Measurements from ENCODE around the gene EFNA3.

Gene EFNA3

GRCh38 chr1:155048449-155049334 lies 29.9 kb upstream of the EFNA3 start:
- Histone ChIP-seq H3K27ac (ENCODE audit: low read depth, low read length) (no peak overlapping the region), H3K36me3 (ENCODE audit: control insufficient read depth in 1 of 2, insufficient read depth in 2 of 2, low read length in 2 of 2) (peaks cover 0 to 2% of the 10 kb centered on the region in 2 donors), H3K4me1 (ENCODE audit: control insufficient read depth in 1 of 2, insufficient read depth in 2 of 2, low read length in 2 of 2) (peaks cover 37 to 50% of the 10 kb centered on the region in 2 donors), H3K4me3 (ENCODE audit: low read depth in 1 of 2, low read length in 2 of 2) (no peak overlapping the region), H3K9ac (ENCODE audit: low read depth in 1 of 2, low read length in 2 of 2) (no peak overlapping the region), H3K9me3 (ENCODE audit: control insufficient read depth in 1 of 2, low read length in 2 of 2) (no peaks in the 10 kb centered on the region), H3K27me3 (ENCODE audit: control insufficient read depth in 1 of 2, insufficient read depth in 2 of 2, low read length in 2 of 2) (no peaks in the 10 kb centered on the region)

GRCh38 chr1:155049651-155050559 lies 28.7 kb upstream of the EFNA3 start:
- Histone ChIP-seq H3K4me1 (ENCODE audit: control insufficient read depth in 1 of 2, insufficient read depth in 2 of 2, low read length in 2 of 2) (peaks cover 27 to 38% of the 10 kb centered on the region in 2 donors), H3K27me3 (ENCODE audit: control insufficient read depth in 1 of 2, insufficient read depth in 2 of 2, low read length in 2 of 2) (no peaks in the 10 kb centered on the region), H3K4me3 (ENCODE audit: low read depth in 1 of 2, low read length in 2 of 2) (peak overlapping the region; percentile 70 to 86), H3K9me3 (ENCODE audit: control insufficient read depth in 1 of 2, low read length in 2 of 2) (no peaks in the 10 kb centered on the region), H3K9ac (ENCODE audit: low read depth in 1 of 2, low read length in 2 of 2) (peak overlapping the region; percentile 79 to 99), H3K36me3 (ENCODE audit: control insufficient read depth in 1 of 2, insufficient read depth in 2 of 2, low read length in 2 of 2) (peaks cover 3 to 10% of the 10 kb centered on the region in 2 donors), H3K27ac (ENCODE audit: low read depth, low read length) (peak overlapping the region; percentile 33)

- Histone ChIP-seq H3K4me1 (ENCODE audit: control insufficient read depth in 1 of 2, insufficient read depth in 2 of 2, low read length in 2 of 2) (peaks cover 19 to 38% of the 10 kb centered on the region in 2 donors), H3K9ac (ENCODE audit: low read depth in 1 of 2, low read length in 2 of 2) (peak within 1 kb of the TSS; percentile 83 to 99), H3K9me3 (ENCODE audit: control insufficient read depth in 1 of 2, low read length in 2 of 2) (no peaks in the 10 kb centered on the region), H3K27me3 (ENCODE audit: control insufficient read depth in 1 of 2, insufficient read depth in 2 of 2, low read length in 2 of 2) (no peaks in the 10 kb centered on the region), H3K4me3 (ENCODE audit: low read depth in 1 of 2, low read length in 2 of 2) (peak within 1 kb of the TSS; percentile 85 to 86), H3K36me3 (ENCODE audit: control insufficient read depth in 1 of 2, insufficient read depth in 2 of 2, low read length in 2 of 2) (peaks cover 3 to 14% of the 10 kb centered on the region in 2 donors), H3K27ac (ENCODE audit: low read depth, low read length) (peak within 1 kb of the TSS; percentile 89)
Observed at GRCh38 chr1:155050560-155051341, 27.9 kb upstream of the EFNA3 start, which contains the start of gene ADAM15. TSS of gene ADAM15 (plus strand) at chr1:155051316. CDS start at chr1:155051387, 71 bp downstream.

GRCh38 chr1:155051342-155051776 lies 27.3 kb upstream of the EFNA3 start:
- Histone ChIP-seq H3K27me3 (ENCODE audit: control insufficient read depth in 1 of 2, insufficient read depth in 2 of 2, low read length in 2 of 2) (no peaks in the 10 kb centered on the region), H3K36me3 (ENCODE audit: control insufficient read depth in 1 of 2, insufficient read depth in 2 of 2, low read length in 2 of 2) (peaks cover 8 to 20% of the 10 kb centered on the region in 2 donors), H3K4me1 (ENCODE audit: control insufficient read depth in 1 of 2, insufficient read depth in 2 of 2, low read length in 2 of 2) (peaks cover 19 to 38% of the 10 kb centered on the region in 2 donors), H3K4me3 (ENCODE audit: low read depth in 1 of 2, low read length in 2 of 2) (peak overlapping the region; percentile 84 to 85), H3K9ac (ENCODE audit: low read depth in 1 of 2, low read length in 2 of 2) (peak overlapping the region; percentile 83 to 92), H3K9me3 (ENCODE audit: control insufficient read depth in 1 of 2, low read length in 2 of 2) (no peaks in the 10 kb centered on the region), H3K27ac (ENCODE audit: low read depth, low read length) (peak overlapping the region; percentile 63)

- Histone ChIP-seq H3K36me3 (ENCODE audit: control insufficient read depth in 1 of 2, insufficient read depth in 2 of 2, low read length in 2 of 2) (peaks cover 11 to 26% of the 10 kb centered on the region in 2 donors), H3K9ac (ENCODE audit: low read depth in 1 of 2, low read length in 2 of 2) (peak overlapping the region; percentile 83 to 92), H3K4me3 (ENCODE audit: low read depth in 1 of 2, low read length in 2 of 2) (peak overlapping the region; percentile 84 to 85), H3K27ac (ENCODE audit: low read depth, low read length) (peak overlapping the region; percentile 63), H3K4me1 (ENCODE audit: control insufficient read depth in 1 of 2, insufficient read depth in 2 of 2, low read length in 2 of 2) (peaks cover 19 to 38% of the 10 kb centered on the region in 2 donors), H3K27me3 (ENCODE audit: control insufficient read depth in 1 of 2, insufficient read depth in 2 of 2, low read length in 2 of 2) (no peaks in the 10 kb centered on the region), H3K9me3 (ENCODE audit: control insufficient read depth in 1 of 2, low read length in 2 of 2) (no peaks in the 10 kb centered on the region)
Observed at GRCh38 chr1:155051777-155052398, 26.7 kb upstream of the EFNA3 start.

- Histone ChIP-seq H3K9me3 (ENCODE audit: control insufficient read depth in 1 of 2, low read length in 2 of 2) (no peaks in the 10 kb centered on the region), H3K4me3 (ENCODE audit: low read depth in 1 of 2, low read length in 2 of 2) (peak overlapping the region; percentile 84 to 85), H3K27ac (ENCODE audit: low read depth, low read length) (peak overlapping the region; percentile 39), H3K36me3 (ENCODE audit: control insufficient read depth in 1 of 2, insufficient read depth in 2 of 2, low read length in 2 of 2) (peaks cover 13 to 33% of the 10 kb centered on the region in 2 donors), H3K4me1 (ENCODE audit: control insufficient read depth in 1 of 2, insufficient read depth in 2 of 2, low read length in 2 of 2) (peaks cover 19 to 38% of the 10 kb centered on the region in 2 donors), H3K27me3 (ENCODE audit: control insufficient read depth in 1 of 2, insufficient read depth in 2 of 2, low read length in 2 of 2) (no peaks in the 10 kb centered on the region), H3K9ac (ENCODE audit: low read depth in 1 of 2, low read length in 2 of 2) (peak overlapping the region; percentile 83 to 92)
Observed at GRCh38 chr1:155052439-155053395, 25.9 kb upstream of the EFNA3 start.

GRCh38 chr1:155053531-155054105 lies 25.0 kb upstream of the EFNA3 start:
- H3K4me1 ChIP-seq (ENCODE audit: control insufficient read depth in 1 of 2, insufficient read depth in 2 of 2, low read length in 2 of 2): peaks cover 19 to 36% of the 10 kb centered on the region in 2 donors
- no peaks in the 10 kb centered on the region for H3K27me3 ChIP-seq (ENCODE audit: control insufficient read depth in 1 of 2, insufficient read depth in 2 of 2, low read length in 2 of 2)
- no peak overlapping the region for H3K27ac ChIP-seq (ENCODE audit: low read depth, low read length)
- H3K36me3 ChIP-seq (ENCODE audit: control insufficient read depth in 1 of 2, insufficient read depth in 2 of 2, low read length in 2 of 2): peaks cover 19 to 42% of the 10 kb centered on the region in 2 donors
- no peak overlapping the region for H3K4me3 ChIP-seq (ENCODE audit: low read depth in 1 of 2, low read length in 2 of 2)
- no peaks in the 10 kb centered on the region for H3K9me3 ChIP-seq (ENCODE audit: control insufficient read depth in 1 of 2, low read length in 2 of 2)
- H3K9ac ChIP-seq (ENCODE audit: low read depth in 1 of 2, low read length in 2 of 2): no peak overlapping the region

GRCh38 chr1:155057104-155057503 lies 21.5 kb upstream of the EFNA3 start:
- peaks cover 18 to 21% of the 10 kb centered on the region in 2 donors for H3K4me1 ChIP-seq (ENCODE audit: control insufficient read depth in 1 of 2, insufficient read depth in 2 of 2, low read length in 2 of 2)
- H3K27me3 ChIP-seq (ENCODE audit: control insufficient read depth in 1 of 2, insufficient read depth in 2 of 2, low read length in 2 of 2): no peaks in the 10 kb centered on the region
- H3K36me3 ChIP-seq (ENCODE audit: control insufficient read depth in 1 of 2, insufficient read depth in 2 of 2, low read length in 2 of 2): peaks cover 19 to 52% of the 10 kb centered on the region in 2 donors
- H3K9ac ChIP-seq (ENCODE audit: low read depth in 1 of 2, low read length in 2 of 2): no peak overlapping the region
- no peak overlapping the region for H3K4me3 ChIP-seq (ENCODE audit: low read depth in 1 of 2, low read length in 2 of 2)
- H3K9me3 ChIP-seq (ENCODE audit: control insufficient read depth in 1 of 2, low read length in 2 of 2): no peaks in the 10 kb centered on the region
- no peak overlapping the region for H3K27ac ChIP-seq (ENCODE audit: low read depth, low read length)

All from duodenal mucosa (tissue), 2 donors.